Adrenal gland (tissue), 12 donors: Measurements from ENCODE around the gene UBASH3B. TPM values are rescaled to one million over a fixed set of nuclear protein-coding genes. Genes with fewer than 3 reads are reported as not detected.
A peak's percentile ranks its signal among the peaks of the same experiment; 100 is the strongest.

Experiments used
- DNase-seq, 7 donors: peaks; one replicate each; pipeline ENCODE4 v3.0.0-alpha.2; 2019 to 2020
- H3K27ac ChIP-seq, 5 donors: fragments of 200-600 bp; sonication (generic) in 4 of 5; 1 replicate in 3 of 5; 2 replicates in 2 of 5; pipeline versions ENCODE4 v1.5.1 to v1.8.0; 2016 to 2020; ENCODE audit warnings: mild to moderate bottlenecking in 1 of 5
- H3K27me3 ChIP-seq: fragments of 200-600 bp; 2 replicates; pipeline ENCODE4 v1.8.0; 2021
- H3K36me3 ChIP-seq, 2 donors: fragments of 200-600 bp; replicated peaks in 1 of 2; 1 replicate in 1 of 2; 2 replicates in 1 of 2; pipeline versions ENCODE4 v1.5.1 to v1.8.0; 2018 to 2022
- H3K4me1 ChIP-seq, 2 donors: fragments of 200-600 bp; replicated peaks in 1 of 2; 1 replicate in 1 of 2; 2 replicates in 1 of 2; pipeline versions ENCODE4 v1.5.1 to v1.8.0; 2018 to 2021
- H3K4me3 ChIP-seq, 4 donors: fragments of 200-600 bp; sonication (generic) in 3 of 4; one replicate each; pipeline ENCODE4 v1.5.1; 2016 to 2018
- H3K9me3 ChIP-seq, 3 donors: fragments of 200-600 bp; sonication (generic) in 1 of 3; replicated peaks in 1 of 3; 1 replicate in 2 of 3; 2 replicates in 1 of 3; pipeline versions ENCODE4 v1.5.1 to v1.8.0; 2016 to 2021
- CTCF ChIP-seq, 6 experiments: fragments of 450-650 bp in 4 of 6; fragments of 200-600 bp in 2 of 6; sonication (generic) in 1 of 6; IDR thresholded peaks; 1 replicate in 5 of 6; 2 replicates in 1 of 6; pipeline versions ENCODE4 v1.5.1 to v1.8.0; 2016 to 2021; ENCODE audit warnings: antibody characterized with exemption in 6 of 6, mild to moderate bottlenecking in 2 of 6, moderate library complexity in 1 of 6
- POLR2A ChIP-seq, 2 donors: fragments of 450-650 bp; IDR thresholded peaks; one replicate each; pipeline ENCODE4 v1.6.1; 2017; ENCODE audit warnings: antibody characterized with exemption in 2 of 2, mild to moderate bottlenecking in 2 of 2, moderate library complexity in 1 of 2
- WGBS, 4 donors: extraction: QIAGEN DNeasy Blood & Tissue Kit in 2 of 4; methylation state at CpG; one replicate each; pipeline versions ENCODE4 v1.1.5 to v1.1.7; 2013 to 2017; 5-methylcytosine and 5-hydroxymethylcytosine counted together
- intact Hi-C, 2 donors: fragments of 100-400 bp; cut with DNase I; formaldehyde crosslinking; loops; one replicate each; pipeline versions ENCODE4 v1.14.1 to v1.15.0; 2022 to 2023
- polyA plus RNA-seq, 3 donors: library from polyadenylated mRNA; stranded (reverse); fragments of 200-250 nt in 2 of 3; fragments of 350-450 nt in 1 of 3; fragmentation: Illumina TruSeq in 1 of 3; extraction: RNeasy Lipid Tissue Mini Kit (QIAGEN cat#74804) in 1 of 3; gene quantifications; one replicate each; pipeline ENCODE4 v1.2.3, GENCODE V29; 2013 to 2014
- total RNA-seq, 9 donors: library from RNA; depleted of rRNA in 4 of 9; stranded (reverse); fragments of >200 nt in 4 of 9; fragments of 120-200 nt in 1 of 9; fragmentation: NEBNext Ultra II Directional in 1 of 9; extraction: Animal tissue kit (Norgen Biotek cat#: 25700) in 1 of 9; gene quantifications; one replicate each; pipeline versions ENCODE4 v1.1.0 to v1.2.4, GENCODE V29; 2013 to 2023
- donor health status: healthy with polysubstance abuse.
- donor health status: Bipolar disorder and iron deficiency.
- donor health status: DM: yes; HTN: yes; CAD: no.
- donor health status: DM: no; HTN: no; CAD: no.
- donor health status: DM: no; HTN: no; CAD: no.
- donor health status: DM: yes; HTN: yes; CAD: no.

The UBASH3B gene
- total and polyA plus RNA-seq, 12 donors: 0.57 to 21.5 (median 5.6) TPM

- no peak overlapping the region for H3K27ac ChIP-seq
- H3K4me1 ChIP-seq: no peaks in the 10 kb centered on the region
- TF ChIP-seq POLR2A (IDR thresholded peaks at IDR 0.05) (no peak), CTCF (IDR thresholded peaks at IDR 0.05) (no peak)
- WGBS, 4 donors: 54 to 89% (median 72%) methylated on average over 4 of the region's 4 CpGs
- no peaks in the 10 kb centered on the region for H3K36me3 ChIP-seq
- no peak for DNase-seq
- H3K9me3 ChIP-seq: no peaks in the 10 kb centered on the region
- intact Hi-C loops: no loop called here
- H3K27me3 ChIP-seq: no peaks in the 10 kb centered on the region
- no peak overlapping the region for H3K4me3 ChIP-seq
These were observed 26.9 kb downstream of the UBASH3B start for GRCh38 chr11:122682464-122682863.

- Histone ChIP-seq H3K27ac (no peak overlapping the region), H3K4me3 (no peak overlapping the region), H3K36me3 (no peaks in the 10 kb centered on the region), H3K9me3 (no peaks in the 10 kb centered on the region), H3K4me1 (no peaks in the 10 kb centered on the region), H3K27me3 (no peaks in the 10 kb centered on the region)
- WGBS, 4 donors: 64 to 75% (median 69%) methylated on average over 2 of the region's 2 CpGs
- TF ChIP-seq CTCF (IDR thresholded peaks at IDR 0.05): no peak
- TF ChIP-seq POLR2A (IDR thresholded peaks at IDR 0.05): no peak
- intact Hi-C loops: no loop called here
- no peak for DNase-seq
These were observed 29.5 kb downstream of the UBASH3B start for GRCh38 chr11:122685041-122685440.

- 77 to 85% (median 82%) methylated on average over 8 of the region's 8 CpGs for WGBS, 4 donors
These were observed 30.6 kb downstream of the UBASH3B start for GRCh38 chr11:122686111-122686510.

GRCh38 chr11:122690384-122690783, 34.9 kb downstream of the UBASH3B start:
- H3K27me3 ChIP-seq: no peaks in the 10 kb centered on the region
- intact Hi-C loops: no loop called here
- no peak for DNase-seq
- WGBS, 4 donors: 90 to 98% (median 95%) methylated on average over 5 to 7 of the region's 7 CpGs
- no peaks in the 10 kb centered on the region for H3K36me3 ChIP-seq
- no peak overlapping the region for H3K4me3 ChIP-seq
- H3K4me1 ChIP-seq: peaks cover 0 to 19% of the 10 kb centered on the region in 2 donors
- H3K9me3 ChIP-seq: no peaks in the 10 kb centered on the region
- H3K27ac ChIP-seq: peak overlapping the region in 1 of 5 donors; percentile 56
- TF ChIP-seq POLR2A (IDR thresholded peaks at IDR 0.05) (no peak), CTCF (IDR thresholded peaks at IDR 0.05) (no peak)

More at GRCh38 chr11:122686111-122686510, 30.6 kb downstream of the UBASH3B start:
- Histone ChIP-seq H3K4me1 (peaks cover 0 to 7% of the 10 kb centered on the region in 2 donors), H3K4me3 (no peak overlapping the region), H3K36me3 (no peaks in the 10 kb centered on the region), H3K9me3 (no peaks in the 10 kb centered on the region), H3K27me3 (no peaks in the 10 kb centered on the region), H3K27ac (no peak overlapping the region)
- DNase-seq: no peak
- intact Hi-C loops: no loop called here
- TF ChIP-seq CTCF (IDR thresholded peaks at IDR 0.05) (no peak), POLR2A (IDR thresholded peaks at IDR 0.05) (no peak)
